ENCODE data around the gene COX15. TPM values are rescaled to one million over a fixed set of nuclear protein-coding genes. Genes with fewer than 3 reads are reported as not detected.
"Not testable (repeated sequence)": the region's sequence is repeated elsewhere in the genome, so short reads cannot be mapped to it uniquely, and the experiment has no call there.

Gene COX15
- total RNA-seq, 8 experiments from 2014 or later = 34.5 to 61.6 (median 42.4) TPM

GRCh38 chr10:99758211-99758891, 26.4 kb upstream of the COX15 start:
- Histone ChIP-seq H3K4me1 (replicated peaks in 1 of 2) (no peaks in the 10 kb centered on the region), H3K4me3 (no peak overlapping the region), H3K27ac (no peak overlapping the region)
- no peak for ATAC-seq (replicated peaks in 6 of 8)
- WGBS, 10 experiments = 0 to 90% (median 75%) methylated on average over 1 to 2 of the region's 2 CpGs; no CpG with 5 or more reads in 1 of the 10 experiments
- in situ Hi-C loops (cut with MboI; ENCODE audit: low pct_unique_long_range_greater_than_20kb in 2 of 9, low sequenced_read_pairs in 9 of 9, unreplicated experiment in 9 of 9) = no loop called here

GRCh38 chr10:99756159-99756558, 24.2 kb upstream of the COX15 start:
- H3K4me3 ChIP-seq = no peak overlapping the region
- WGBS, 10 experiments = 73 to 100% (median 100%) methylated on average over 1 of the region's 1 CpG; no CpG with 5 or more reads in 3 of the 10 experiments
- in situ Hi-C loops (cut with MboI; ENCODE audit: low pct_unique_long_range_greater_than_20kb in 2 of 9, low sequenced_read_pairs in 9 of 9, unreplicated experiment in 9 of 9) = no loop called here
- no peaks in the 10 kb centered on the region for H3K4me1 ChIP-seq (replicated peaks in 1 of 2)
- no peak overlapping the region for H3K27ac ChIP-seq
- ATAC-seq (replicated peaks in 6 of 8) = no peak

DNA sequence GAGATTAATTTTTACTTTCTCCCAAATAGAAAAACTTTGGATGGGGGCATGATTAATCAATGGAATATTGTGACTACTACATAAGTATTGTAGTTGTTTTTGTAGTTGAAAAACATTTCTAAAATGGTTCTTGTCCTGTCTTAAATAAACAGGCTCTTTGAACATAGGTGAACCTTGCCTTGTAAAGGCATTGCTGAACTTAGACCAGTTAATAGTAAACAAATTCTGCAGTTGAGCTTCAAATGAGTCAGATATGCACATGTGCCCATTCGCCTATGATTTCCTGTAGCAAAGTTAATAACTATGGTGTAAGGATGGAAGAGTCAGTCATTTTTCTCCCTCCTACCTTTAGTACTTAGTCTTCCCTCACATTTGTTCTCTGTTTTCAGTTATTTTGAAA, 22.7 kb upstream of the COX15 start:
- no peaks in the 10 kb centered on the region for H3K4me1 ChIP-seq (replicated peaks in 1 of 2)
- ATAC-seq (replicated peaks in 6 of 8) = peak in 2 of 8 experiments; percentile 61 to 62
- no peak overlapping the region for H3K4me3 ChIP-seq
- H3K27ac ChIP-seq = no peak overlapping the region
- in situ Hi-C loops (cut with MboI; ENCODE audit: low pct_unique_long_range_greater_than_20kb in 2 of 9, low sequenced_read_pairs in 9 of 9, unreplicated experiment in 9 of 9) = no loop called here
- WGBS, 10 experiments = 0 to 100% (median 17%) methylated on average over 1 of the region's 1 CpG; no CpG with 5 or more reads in 5 of the 10 experiments

GRCh38 chr10:99750641-99751040, 18.7 kb upstream of the COX15 start:
- in situ Hi-C loops (cut with MboI; ENCODE audit: low pct_unique_long_range_greater_than_20kb in 2 of 9, low sequenced_read_pairs in 9 of 9, unreplicated experiment in 9 of 9) = no loop called here
- no peak for ATAC-seq (replicated peaks in 6 of 8)
- Histone ChIP-seq H3K4me1 (replicated peaks in 1 of 2) (no peaks in the 10 kb centered on the region), H3K27ac (no peak overlapping the region), H3K4me3 (no peak overlapping the region)

GRCh38 chr10:99748823-99749451, 17.0 kb upstream of the COX15 start:
- H3K27ac ChIP-seq = no peak overlapping the region
- 92 to 100% (median 100%) methylated on average over 1 to 2 of the region's 2 CpGs; no CpG with 5 or more reads in 2 of the 10 experiments for WGBS, 10 experiments
- H3K4me1 ChIP-seq (replicated peaks in 1 of 2) = no peaks in the 10 kb centered on the region
- no peak for ATAC-seq (replicated peaks in 6 of 8)
- in situ Hi-C loops (cut with MboI; ENCODE audit: low pct_unique_long_range_greater_than_20kb in 2 of 9, low sequenced_read_pairs in 9 of 9, unreplicated experiment in 9 of 9) = no loop called here
- H3K4me3 ChIP-seq = no peak overlapping the region

DNA sequence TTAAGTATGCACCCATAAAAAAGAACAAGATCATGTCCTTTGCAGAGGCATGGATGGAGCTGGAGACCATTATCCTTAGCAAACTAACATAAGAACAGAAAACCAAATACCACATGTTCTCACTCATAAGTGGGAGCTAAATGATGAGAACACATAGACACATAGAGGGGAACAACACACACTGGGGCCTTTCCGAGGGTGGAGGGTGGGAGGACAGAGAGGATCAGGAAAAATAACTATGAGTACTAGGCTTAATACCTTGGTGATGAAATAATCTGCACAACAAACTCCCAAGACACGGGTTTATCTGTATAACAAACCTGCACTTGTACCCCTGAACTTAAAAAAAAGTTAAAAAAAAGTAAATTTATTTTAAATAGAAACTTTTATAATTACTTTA, 14.2 kb upstream of the COX15 start:
- H3K4me3 ChIP-seq; ATAC-seq (replicated peaks in 6 of 8); H3K4me1 ChIP-seq (replicated peaks in 1 of 2); in situ Hi-C loops (cut with MboI; ENCODE audit: low pct_unique_long_range_greater_than_20kb in 2 of 9, low sequenced_read_pairs in 9 of 9, unreplicated experiment in 9 of 9); H3K27ac ChIP-seq: not testable (repeated sequence)
- 72 to 100% (median 100%) methylated on average over 1 to 2 of the region's 2 CpGs; no CpG with 5 or more reads in 1 of the 10 experiments for WGBS, 10 experiments

DNA sequence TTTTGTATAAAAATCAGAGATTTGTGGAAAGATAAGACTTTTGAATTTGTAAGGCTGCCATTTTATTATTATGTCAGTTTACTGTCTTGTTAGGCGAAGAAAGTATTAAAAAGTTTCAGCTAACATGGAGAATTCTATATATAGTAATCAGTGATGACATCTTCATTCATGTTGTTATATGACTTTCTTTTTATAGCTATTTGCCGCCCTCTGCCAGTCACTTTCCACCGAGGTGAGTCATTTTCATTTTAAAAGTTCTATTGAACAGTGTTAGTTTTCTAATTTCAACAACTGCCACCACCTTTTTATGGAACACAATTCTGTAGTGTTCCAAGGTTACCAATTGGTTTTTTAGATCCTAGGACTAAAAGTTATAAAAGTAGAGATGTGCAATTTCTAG, 11.9 kb upstream of the COX15 start:
- WGBS, 10 experiments = 68 to 94% (median 85%) methylated on average over 2 to 3 of the region's 3 CpGs; no CpG with 5 or more reads in 1 of the 10 experiments
- in situ Hi-C loops (cut with MboI; ENCODE audit: low pct_unique_long_range_greater_than_20kb in 2 of 9, low sequenced_read_pairs in 9 of 9, unreplicated experiment in 9 of 9) = no loop called here
- no peaks in the 10 kb centered on the region for H3K4me1 ChIP-seq (replicated peaks in 1 of 2)
- no peak overlapping the region for H3K27ac ChIP-seq
- no peak overlapping the region for H3K4me3 ChIP-seq
- ATAC-seq (replicated peaks in 6 of 8) = no peak

GRCh38 chr10:99742701-99743100, 10.8 kb upstream of the COX15 start:
- WGBS, 10 experiments = 0 to 100% (median 85%) methylated on average over 1 to 2 of the region's 2 CpGs
- Histone ChIP-seq H3K27ac (no peak overlapping the region), H3K4me3 (no peak overlapping the region), H3K4me1 (replicated peaks in 1 of 2) (no peaks in the 10 kb centered on the region)
- in situ Hi-C loops (cut with MboI; ENCODE audit: low pct_unique_long_range_greater_than_20kb in 2 of 9, low sequenced_read_pairs in 9 of 9, unreplicated experiment in 9 of 9) = no loop called here
- peak in 1 of 8 experiments; percentile 57 for ATAC-seq (replicated peaks in 6 of 8)

- Histone ChIP-seq H3K4me1 (replicated peaks in 1 of 2) (no peaks in the 10 kb centered on the region), H3K4me3 (no peak overlapping the region), H3K27ac (no peak overlapping the region)
- ATAC-seq (replicated peaks in 6 of 8) = peak in 1 of 8 experiments; percentile 83
- in situ Hi-C loops (cut with MboI; ENCODE audit: low pct_unique_long_range_greater_than_20kb in 2 of 9, low sequenced_read_pairs in 9 of 9, unreplicated experiment in 9 of 9) = no loop called here
Measured at GRCh38 chr10:99742254-99742653, 10.3 kb upstream of the COX15 start.

DNA sequence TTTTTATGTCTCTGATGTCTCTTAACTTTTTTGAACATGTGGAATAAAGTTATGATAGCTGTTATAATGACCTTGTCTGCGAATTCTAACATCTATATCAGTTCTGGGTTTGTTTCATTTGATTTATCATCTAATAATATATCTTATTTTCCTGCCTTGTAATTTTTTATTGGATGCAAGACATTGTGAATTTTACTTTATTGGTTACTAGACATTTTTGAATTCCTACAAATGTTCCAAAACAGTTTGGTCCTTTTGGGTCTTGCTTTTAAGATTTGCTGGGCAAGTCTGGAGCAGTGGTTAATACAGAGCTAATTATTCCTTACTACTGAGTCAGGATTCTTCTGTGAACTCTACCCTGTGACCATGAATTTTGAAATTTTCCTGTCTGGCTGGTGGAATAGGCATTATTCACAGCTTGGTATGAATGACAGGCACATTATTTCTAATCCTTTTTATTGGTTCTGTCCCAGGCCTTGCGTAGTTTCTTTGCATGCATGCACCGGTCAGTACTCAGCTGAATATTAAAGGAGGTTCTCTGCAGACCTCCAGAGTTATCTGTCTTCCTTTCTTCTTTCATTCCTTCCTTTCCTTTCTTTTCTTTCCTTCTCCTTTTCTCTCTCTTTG, 9.1 kb upstream of the COX15 start:
- Histone ChIP-seq H3K4me3 (no peak overlapping the region), H3K4me1 (replicated peaks in 1 of 2) (no peaks in the 10 kb centered on the region), H3K27ac (no peak overlapping the region)
- in situ Hi-C loops (cut with MboI; ENCODE audit: low pct_unique_long_range_greater_than_20kb in 2 of 9, low sequenced_read_pairs in 9 of 9, unreplicated experiment in 9 of 9) = no loop called here
- ATAC-seq (replicated peaks in 6 of 8) = peak in 1 of 8 experiments; percentile 63
- 84 to 100% (median 93%) methylated on average over 1 to 3 of the region's 3 CpGs for WGBS, 10 experiments

GRCh38 chr10:99740260-99740659, 8.3 kb upstream of the COX15 start:
- Histone ChIP-seq H3K4me1 (replicated peaks in 1 of 2) (no peaks in the 10 kb centered on the region), H3K4me3 (no peak overlapping the region), H3K27ac (no peak overlapping the region)
- 93 to 100% (median 100%) methylated on average over 2 of the region's 2 CpGs; no CpG with 5 or more reads in 1 of the 10 experiments for WGBS, 10 experiments
- in situ Hi-C loops (cut with MboI; ENCODE audit: low pct_unique_long_range_greater_than_20kb in 2 of 9, low sequenced_read_pairs in 9 of 9, unreplicated experiment in 9 of 9) = no loop called here
- ATAC-seq (replicated peaks in 6 of 8) = no peak

- WGBS, 10 experiments = 69 to 100% (median 95%) methylated on average over 2 to 10 of the region's 10 CpGs; no CpG with 5 or more reads in 4 of the 10 experiments
Measured at GRCh38 chr10:99734111-99734510, 2.2 kb upstream of the COX15 start.

GRCh38 chr10:99733366-99733765, 1.4 kb upstream of the COX15 start:
- no peak for ATAC-seq (replicated peaks in 6 of 8)
- in situ Hi-C loops (cut with MboI; ENCODE audit: low pct_unique_long_range_greater_than_20kb in 2 of 9, low sequenced_read_pairs in 9 of 9, unreplicated experiment in 9 of 9) = no loop called here
- WGBS, 10 experiments = 5 to 95% (median 56%) methylated on average over 4 to 8 of the region's 8 CpGs; no CpG with 5 or more reads in 1 of the 10 experiments
- Histone ChIP-seq H3K4me3 (peak overlapping the region in 2 of 5 donors; percentile 93 to 95), H3K27ac (no peak overlapping the region), H3K4me1 (replicated peaks in 1 of 2) (peaks cover 5 to 11% of the 10 kb centered on the region in 2 donors)

More at GRCh38 chr10:99734111-99734510, 2.2 kb upstream of the COX15 start:
- ATAC-seq (replicated peaks in 6 of 8); H3K4me3 ChIP-seq; in situ Hi-C loops (cut with MboI; ENCODE audit: low pct_unique_long_range_greater_than_20kb in 2 of 9, low sequenced_read_pairs in 9 of 9, unreplicated experiment in 9 of 9); H3K27ac ChIP-seq: not testable (repeated sequence)
- peaks cover 5 to 11% of the 10 kb centered on the region in 2 donors for H3K4me1 ChIP-seq (replicated peaks in 1 of 2)

All from motor neuron (in vitro differentiated cells).